Loucy (cell line): ENCODE results near the gene ACTR1A.

ENCODE experiments used
- EZH2phosphoT487 ChIP-seq: fragments of 200-600 bp; IDR thresholded peaks from 2 replicates; pipeline ENCODE4 v1.6.1; 2018; ENCODE audit warnings: antibody characterized with exemption, mild to moderate bottlenecking, moderate library complexity, borderline replicate concordance
- TF ChIP-seq, protein P1 (sequence below): fragments of 200-600 bp; sonication (generic); conservative IDR thresholded peaks from 2 replicates; pipeline ENCODE4 v1.5.1; 2014; ENCODE audit warnings: mild to moderate bottlenecking, antibody characterized with exemption, low read length

DNA sequence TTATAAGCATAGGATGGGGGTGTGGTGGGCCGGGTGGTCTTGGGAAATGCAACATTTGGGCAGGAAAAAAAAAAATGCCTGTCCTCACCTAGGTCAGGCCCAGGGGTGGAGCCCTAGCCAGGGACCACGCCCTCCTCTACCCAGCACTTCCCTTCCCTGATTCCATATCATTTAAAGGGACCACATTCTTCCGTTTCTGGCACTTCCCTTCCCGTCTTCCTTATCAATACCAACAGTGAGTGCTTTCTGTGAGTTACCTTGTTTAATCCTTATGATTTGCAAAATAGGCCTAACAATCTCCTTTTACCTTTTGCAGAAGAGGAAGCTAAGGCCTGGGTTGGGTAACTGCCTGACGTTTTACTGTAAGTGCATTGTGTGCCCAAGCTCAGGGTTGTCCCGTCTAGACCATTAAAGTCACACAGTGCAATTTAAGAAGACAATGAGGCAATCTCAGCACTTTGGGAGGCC is 34.5 kb downstream of the ACTR1A start:
- TF ChIP-seq, protein P1, sequence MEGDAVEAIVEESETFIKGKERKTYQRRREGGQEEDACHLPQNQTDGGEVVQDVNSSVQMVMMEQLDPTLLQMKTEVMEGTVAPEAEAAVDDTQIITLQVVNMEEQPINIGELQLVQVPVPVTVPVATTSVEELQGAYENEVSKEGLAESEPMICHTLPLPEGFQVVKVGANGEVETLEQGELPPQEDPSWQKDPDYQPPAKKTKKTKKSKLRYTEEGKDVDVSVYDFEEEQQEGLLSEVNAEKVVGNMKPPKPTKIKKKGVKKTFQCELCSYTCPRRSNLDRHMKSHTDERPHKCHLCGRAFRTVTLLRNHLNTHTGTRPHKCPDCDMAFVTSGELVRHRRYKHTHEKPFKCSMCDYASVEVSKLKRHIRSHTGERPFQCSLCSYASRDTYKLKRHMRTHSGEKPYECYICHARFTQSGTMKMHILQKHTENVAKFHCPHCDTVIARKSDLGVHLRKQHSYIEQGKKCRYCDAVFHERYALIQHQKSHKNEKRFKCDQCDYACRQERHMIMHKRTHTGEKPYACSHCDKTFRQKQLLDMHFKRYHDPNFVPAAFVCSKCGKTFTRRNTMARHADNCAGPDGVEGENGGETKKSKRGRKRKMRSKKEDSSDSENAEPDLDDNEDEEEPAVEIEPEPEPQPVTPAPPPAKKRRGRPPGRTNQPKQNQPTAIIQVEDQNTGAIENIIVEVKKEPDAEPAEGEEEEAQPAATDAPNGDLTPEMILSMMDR, result no peak
- TF ChIP-seq EZH2phosphoT487, result no peak
